Sigmoid colon (tissue), 7 donors: Measurements from ENCODE around the gene PPP2R2B. TPM values are rescaled to one million over a fixed set of nuclear protein-coding genes. Genes with fewer than 3 reads are reported as not detected.

Experiments used
- DNase-seq: peaks from one replicate; pipeline ENCODE4 v3.0.0-alpha.2; 2019
- H3K27ac ChIP-seq, 4 donors: fragments of 200-600 bp; sonication (generic); one replicate each; pipeline ENCODE4 v1.5.1; 2016 to 2019; ENCODE audit warnings: mild to moderate bottlenecking in 1 of 4
- H3K27me3 ChIP-seq, 3 donors: fragments of 200-600 bp; sonication (generic); one replicate each; pipeline ENCODE4 v1.5.1; 2019; ENCODE audit warnings: mild to moderate bottlenecking in 1 of 3
- H3K36me3 ChIP-seq, 4 donors: fragments of 200-600 bp; sonication (generic); one replicate each; pipeline ENCODE4 v1.5.1; 2016 to 2019
- H3K4me1 ChIP-seq, 4 donors: fragments of 200-600 bp; sonication (generic); one replicate each; pipeline ENCODE4 v1.5.1; 2017 to 2019
- H3K4me3 ChIP-seq, 4 donors: fragments of 200-600 bp; sonication (generic); one replicate each; pipeline ENCODE4 v1.5.1; 2017 to 2019; ENCODE audit warnings: mild to moderate bottlenecking in 2 of 4, moderate library complexity in 1 of 4
- H3K9me3 ChIP-seq, 4 donors: fragments of 200-600 bp in 3 of 4; sonication (generic) in 3 of 4; one replicate each; pipeline versions ENCODE4 v1.5.1 to v1.6.1; 2013 to 2019
- CTCF ChIP-seq, 4 experiments: fragments of 450-650 bp in 3 of 4; fragments of 200-600 bp in 1 of 4; IDR thresholded peaks; one replicate each; pipeline ENCODE4 v1.5.1; 2016 to 2019; ENCODE audit warnings: antibody characterized with exemption in 4 of 4, mild to moderate bottlenecking in 3 of 4, moderate library complexity in 2 of 4
- EP300 ChIP-seq, 4 donors: sonication (generic); formaldehyde crosslinking; IDR thresholded peaks; one replicate each; pipeline ENCODE4 v1.6.1; 2017; ENCODE audit warnings: antibody characterized with exemption in 4 of 4
- POLR2A ChIP-seq, 2 donors: fragments of 450-650 bp; IDR thresholded peaks; one replicate each; pipeline ENCODE4 v1.6.1; 2016; ENCODE audit warnings: antibody characterized with exemption in 2 of 2, mild to moderate bottlenecking in 2 of 2, moderate library complexity in 2 of 2
- POLR2AphosphoS5 ChIP-seq, 4 donors: sonication (generic); formaldehyde crosslinking; IDR thresholded peaks; one replicate each; pipeline ENCODE4 v1.6.1; 2017; ENCODE audit warnings: antibody characterized with exemption in 4 of 4
- WGBS, 2 donors: extraction: QIAGEN DNeasy Blood & Tissue Kit; methylation state at CpG; one replicate each; pipeline ENCODE4 v1.1.7; 2013; 5-methylcytosine and 5-hydroxymethylcytosine counted together
- intact Hi-C: fragments of 100-400 bp; cut with DNase I; formaldehyde crosslinking; loops from one replicate; pipeline ENCODE4 v1.15.1; 2023
- polyA plus RNA-seq, 3 donors: library from polyadenylated mRNA; stranded (reverse); fragments of 200-250 nt; gene quantifications; one replicate each; pipeline ENCODE4 v1.2.3, GENCODE V29; 2013
- total RNA-seq, 4 donors: library from RNA; depleted of rRNA; stranded (reverse); fragments of >200 nt; gene quantifications; one replicate each; pipeline ENCODE4 v1.1.0, GENCODE V29; 2016
- donor health status: healthy with polysubstance abuse.
- donor health status: Bipolar disorder and iron deficiency.
- donor health status: healthy.

Gene PPP2R2B
- total and polyA plus RNA-seq, 7 donors = 0.60 to 19.6 (median 7.4) TPM; not detected in 1

GRCh38 chr5:146781157-146781556 lies 97.4 kb downstream of the PPP2R2B start:
- H3K27me3 ChIP-seq = no peaks in the 10 kb centered on the region
- no peak overlapping the region for H3K27ac ChIP-seq
- intact Hi-C loops = no loop called here
- H3K9me3 ChIP-seq = no peaks in the 10 kb centered on the region
- no peak for DNase-seq
- H3K36me3 ChIP-seq = no peaks in the 10 kb centered on the region
- H3K4me1 ChIP-seq = no peaks in the 10 kb centered on the region
- H3K4me3 ChIP-seq = no peak overlapping the region
- TF ChIP-seq EP300 (IDR thresholded peaks at IDR 0.05) (no peak), CTCF (IDR thresholded peaks at IDR 0.05) (no peak)
- WGBS, 2 donors = 86 to 94% methylated on average over 2 of the region's 2 CpGs

GRCh38 chr5:146779211-146779869 lies 99.2 kb downstream of the PPP2R2B start:
- 85 to 91% methylated on average over 10 of the region's 10 CpGs for WGBS, 2 donors
- no peak for TF ChIP-seq POLR2A (IDR thresholded peaks at IDR 0.05)
- TF ChIP-seq EP300 (IDR thresholded peaks at IDR 0.05) = no peak
- TF ChIP-seq POLR2AphosphoS5 (IDR thresholded peaks at IDR 0.05) = no peak
- no peak for TF ChIP-seq CTCF (IDR thresholded peaks at IDR 0.05)
- intact Hi-C loops = no loop called here

GRCh38 chr5:146778795-146779194 lies 99.8 kb downstream of the PPP2R2B start:
- TF ChIP-seq POLR2A (IDR thresholded peaks at IDR 0.05) (no peak), EP300 (IDR thresholded peaks at IDR 0.05) (no peak), CTCF (IDR thresholded peaks at IDR 0.05) (no peak), POLR2AphosphoS5 (IDR thresholded peaks at IDR 0.05) (no peak)
- intact Hi-C loops = no loop called here
- Histone ChIP-seq H3K27me3 (no peaks in the 10 kb centered on the region), H3K4me1 (no peaks in the 10 kb centered on the region), H3K9me3 (no peaks in the 10 kb centered on the region), H3K4me3 (no peak overlapping the region), H3K36me3 (no peaks in the 10 kb centered on the region), H3K27ac (no peak overlapping the region)
- 41 to 57% methylated on average over 3 of the region's 3 CpGs for WGBS, 2 donors
- no peak for DNase-seq

More at GRCh38 chr5:146779211-146779869, 99.2 kb downstream of the PPP2R2B start:
- no peak overlapping the region for H3K27ac ChIP-seq
- no peaks in the 10 kb centered on the region for H3K27me3 ChIP-seq
- no peak overlapping the region for H3K4me3 ChIP-seq
- H3K36me3 ChIP-seq = no peaks in the 10 kb centered on the region
- no peaks in the 10 kb centered on the region for H3K4me1 ChIP-seq
- DNase-seq = no peak
- no peaks in the 10 kb centered on the region for H3K9me3 ChIP-seq

- Histone ChIP-seq H3K9me3 (no peaks in the 10 kb centered on the region), H3K4me1 (no peaks in the 10 kb centered on the region), H3K4me3 (no peak overlapping the region), H3K27me3 (no peaks in the 10 kb centered on the region), H3K36me3 (no peaks in the 10 kb centered on the region), H3K27ac (no peak overlapping the region)
- TF ChIP-seq EP300 (IDR thresholded peaks at IDR 0.05) (no peak), CTCF (IDR thresholded peaks at IDR 0.05) (no peak), POLR2AphosphoS5 (IDR thresholded peaks at IDR 0.05) (no peak), POLR2A (IDR thresholded peaks at IDR 0.05) (no peak)
- DNase-seq = no peak
- intact Hi-C loops = no loop called here
Observed at GRCh38 chr5:146778261-146778660, 100.3 kb downstream of the PPP2R2B start.

- H3K9me3 ChIP-seq = no peaks in the 10 kb centered on the region
- 77 to 82% methylated on average over 3 of the region's 3 CpGs for WGBS, 2 donors
- DNase-seq = no peak
- H3K27me3 ChIP-seq = no peaks in the 10 kb centered on the region
- H3K4me1 ChIP-seq = no peaks in the 10 kb centered on the region
- intact Hi-C loops = no loop called here
- H3K4me3 ChIP-seq = no peak overlapping the region
- H3K27ac ChIP-seq = no peak overlapping the region
- no peak for TF ChIP-seq CTCF (IDR thresholded peaks at IDR 0.05)
- no peak for TF ChIP-seq POLR2A (IDR thresholded peaks at IDR 0.05)
- no peak for TF ChIP-seq EP300 (IDR thresholded peaks at IDR 0.05)
- TF ChIP-seq POLR2AphosphoS5 (IDR thresholded peaks at IDR 0.05) = no peak
- no peaks in the 10 kb centered on the region for H3K36me3 ChIP-seq
Observed at GRCh38 chr5:146772881-146773466, 105.6 kb downstream of the PPP2R2B start.
